GM12878 (cell line): Measurements from ENCODE around the gene CACNA1D.

Source experiments
- CREM ChIP-seq: IDR thresholded peaks from 2 replicates; pipeline ENCODE4 v1.6.1; 2014; ENCODE audit warnings: antibody characterized with exemption, low read depth
- CTCF ChIP-seq, 3 experiments: IDR thresholded peaks in 2 of 3; conservative IDR thresholded peaks in 1 of 3; 2 replicates each; pipeline ENCODE4 v1.5.1; 2011; ENCODE audit warnings: low read depth in 3 of 3, low read length in 3 of 3, mild to moderate bottlenecking in 3 of 3, control low read depth in 2 of 3, moderate library complexity in 2 of 3, inconsistent platforms in 1 of 3, mixed read lengths in 1 of 3; ENCODE audit not compliant: control insufficient read depth in 2 of 3, insufficient read depth in 1 of 3; ENCODE audit errors: extremely low read depth in 1 of 3
- HCFC1 ChIP-seq: fragments of 150-350 bp; IDR thresholded peaks from 2 replicates; pipeline ENCODE4 v1.6.1; 2014; ENCODE audit warnings: low read length
- JUND ChIP-seq: IDR thresholded peaks from 2 replicates; pipeline ENCODE4 v1.6.1; 2012; ENCODE audit warnings: low read depth, mild to moderate bottlenecking, low read length, improper control_type of control experiment, moderate library complexity
- POLR2AphosphoS5 ChIP-seq: IDR thresholded peaks from 2 replicates; pipeline ENCODE4 v1.6.1; 2011; ENCODE audit warnings: mild to moderate bottlenecking, low read length, inconsistent platforms
- ZBTB40 ChIP-seq: fragments of 450-650 bp; IDR thresholded peaks from 2 replicates; pipeline ENCODE4 v1.6.1; 2016; ENCODE audit warnings: mild to moderate bottlenecking, moderate library complexity, borderline replicate concordance
- ZNF24 ChIP-seq: fragments of 450-650 bp; IDR thresholded peaks from 2 replicates; pipeline ENCODE4 v1.6.1; 2017; ENCODE audit warnings: antibody characterized with exemption, mild to moderate bottlenecking

- TF ChIP-seq JUND = no peak
- TF ChIP-seq CTCF (IDR thresholded peaks at IDR 0.05 in 2 of 3, conservative IDR thresholded peaks at IDR 0.05 in 1 of 3; ENCODE audit: control insufficient read depth in 2 of 3, extremely low read depth in 1 of 3, insufficient read depth in 1 of 3, low read depth in 3 of 3, low read length in 3 of 3) = no peak
- no peak for TF ChIP-seq ZNF24
- no peak for TF ChIP-seq ZBTB40
- no peak for TF ChIP-seq HCFC1
- TF ChIP-seq CREM = no peak
- no peak for TF ChIP-seq POLR2AphosphoS5
Observed at GRCh38 chr3:53682807-53683206, 188.4 kb downstream of the CACNA1D start.
